A673 (cell line): Measurements from ENCODE around the gene CISH.

Experiments used
- EZH2 ChIP-seq: fragments of 200-600 bp; sonication (generic); IDR thresholded peaks from 2 replicates; pipeline ENCODE4 v1.6.1; 2017; ENCODE audit warnings: borderline replicate concordance, low read depth, mild to moderate bottlenecking, mixed read lengths, antibody characterized with exemption, low read length; ENCODE audit not compliant: poor library complexity, severe bottlenecking
- TF ChIP-seq, protein P1 (sequence below): fragments of 300-800, 200-600 bp; sonication (generic); conservative IDR thresholded peaks from 2 replicates; pipeline ENCODE4 v1.5.1; 2017; ENCODE audit warnings: low read depth, mild to moderate bottlenecking, antibody characterized with exemption, low read length, moderate library complexity, mixed read lengths

DNA sequence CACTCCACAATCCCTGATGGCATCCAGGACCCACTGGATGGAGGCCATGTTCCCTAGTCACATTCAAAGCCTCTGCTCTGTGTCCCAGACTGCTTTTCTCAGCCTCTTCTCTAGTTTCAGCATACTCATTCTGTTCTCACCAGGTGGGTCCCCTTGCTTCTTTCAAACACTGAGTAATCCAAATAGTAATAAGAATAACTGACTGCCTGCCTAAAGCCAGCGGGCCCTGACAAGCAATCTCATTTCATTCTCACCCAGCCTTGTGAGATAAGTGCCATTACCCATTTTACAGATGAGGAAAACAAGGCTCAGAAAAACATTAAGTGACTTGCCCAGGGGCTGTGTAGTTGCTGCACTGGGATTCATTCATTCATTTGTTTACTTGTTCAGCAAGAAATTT is 30.8 kb upstream of the CISH start:
- TF ChIP-seq, protein P1, sequence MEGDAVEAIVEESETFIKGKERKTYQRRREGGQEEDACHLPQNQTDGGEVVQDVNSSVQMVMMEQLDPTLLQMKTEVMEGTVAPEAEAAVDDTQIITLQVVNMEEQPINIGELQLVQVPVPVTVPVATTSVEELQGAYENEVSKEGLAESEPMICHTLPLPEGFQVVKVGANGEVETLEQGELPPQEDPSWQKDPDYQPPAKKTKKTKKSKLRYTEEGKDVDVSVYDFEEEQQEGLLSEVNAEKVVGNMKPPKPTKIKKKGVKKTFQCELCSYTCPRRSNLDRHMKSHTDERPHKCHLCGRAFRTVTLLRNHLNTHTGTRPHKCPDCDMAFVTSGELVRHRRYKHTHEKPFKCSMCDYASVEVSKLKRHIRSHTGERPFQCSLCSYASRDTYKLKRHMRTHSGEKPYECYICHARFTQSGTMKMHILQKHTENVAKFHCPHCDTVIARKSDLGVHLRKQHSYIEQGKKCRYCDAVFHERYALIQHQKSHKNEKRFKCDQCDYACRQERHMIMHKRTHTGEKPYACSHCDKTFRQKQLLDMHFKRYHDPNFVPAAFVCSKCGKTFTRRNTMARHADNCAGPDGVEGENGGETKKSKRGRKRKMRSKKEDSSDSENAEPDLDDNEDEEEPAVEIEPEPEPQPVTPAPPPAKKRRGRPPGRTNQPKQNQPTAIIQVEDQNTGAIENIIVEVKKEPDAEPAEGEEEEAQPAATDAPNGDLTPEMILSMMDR = no peak
- TF ChIP-seq EZH2 = no peak
